NCI-H524 treated with DMSO at 0.1 percent for 48 hours (cell line): ENCODE measurements around the gene GPR139.

Experiments used
- DNase-seq: peaks from one replicate; lab custom pipeline; 2025; lab: John Stamatoyannopoulos, UW

Gene GPR139

GRCh38 chr16:20053336-20053735 is 20.4 kb downstream of the GPR139 start:
- no peak for DNase-seq

- DNase-seq: no peak
Measured at GRCh38 chr16:20051611-20052010, 22.1 kb downstream of the GPR139 start.

GRCh38 chr16:20051147-20051546 is 22.5 kb downstream of the GPR139 start:
- DNase-seq: no peak

- DNase-seq: no peak
Measured at GRCh38 chr16:20049831-20050230, 23.9 kb downstream of the GPR139 start.

- no peak for DNase-seq
Measured at GRCh38 chr16:20045886-20046285, 27.8 kb downstream of the GPR139 start.

- DNase-seq: no peak
Measured at GRCh38 chr16:20042848-20043247, 30.8 kb downstream of the GPR139 start.

- no peak for DNase-seq
Measured at GRCh38 chr16:20041924-20042596, 31.6 kb downstream of the GPR139 start.

- DNase-seq: no peak
Measured at GRCh38 chr16:20040011-20040410, 33.7 kb downstream of the GPR139 start.

- no peak for DNase-seq
Measured at GRCh38 chr16:20029611-20030010, 44.1 kb downstream of the GPR139 start.

- no peak for DNase-seq
Measured at GRCh38 chr16:20026361-20027072, 47.2 kb downstream of the GPR139 start.

- no peak for DNase-seq
Measured at GRCh38 chr16:20023190-20023589, 50.5 kb downstream of the GPR139 start.

- DNase-seq: no peak
Measured at GRCh38 chr16:20020976-20021375, 52.7 kb downstream of the GPR139 start.

- DNase-seq: no peak
Measured at GRCh38 chr16:20020083-20020482, 53.6 kb downstream of the GPR139 start.

GRCh38 chr16:20016234-20016633 is 57.5 kb downstream of the GPR139 start:
- no peak for DNase-seq

GRCh38 chr16:20004931-20005330 is 68.8 kb downstream of the GPR139 start:
- DNase-seq: no peak

- no peak for DNase-seq
Measured at GRCh38 chr16:20002936-20003335, 70.8 kb downstream of the GPR139 start.

GRCh38 chr16:20001856-20002707 is 71.6 kb downstream of the GPR139 start:
- no peak for DNase-seq

GRCh38 chr16:19997734-19998133 is 76.0 kb downstream of the GPR139 start:
- DNase-seq: no peak

GRCh38 chr16:19997264-19997663 is 76.4 kb downstream of the GPR139 start:
- DNase-seq: no peak

- DNase-seq: no peak
Measured at GRCh38 chr16:19994466-19995170, 79.1 kb downstream of the GPR139 start.

GRCh38 chr16:19991614-19992013 is 82.1 kb downstream of the GPR139 start:
- DNase-seq: no peak

- DNase-seq: no peak
Measured at GRCh38 chr16:19984135-19984534, 89.6 kb downstream of the GPR139 start.
